Astrocyte of the hippocampus (primary cell): ENCODE results near the gene ZDHHC13.

ENCODE experiments used
- DNase-seq: peaks from one replicate; pipeline ENCODE4 v3.0.0; 2011; ENCODE audit warnings: low read depth, low spot score

Gene ZDHHC13, protein sequence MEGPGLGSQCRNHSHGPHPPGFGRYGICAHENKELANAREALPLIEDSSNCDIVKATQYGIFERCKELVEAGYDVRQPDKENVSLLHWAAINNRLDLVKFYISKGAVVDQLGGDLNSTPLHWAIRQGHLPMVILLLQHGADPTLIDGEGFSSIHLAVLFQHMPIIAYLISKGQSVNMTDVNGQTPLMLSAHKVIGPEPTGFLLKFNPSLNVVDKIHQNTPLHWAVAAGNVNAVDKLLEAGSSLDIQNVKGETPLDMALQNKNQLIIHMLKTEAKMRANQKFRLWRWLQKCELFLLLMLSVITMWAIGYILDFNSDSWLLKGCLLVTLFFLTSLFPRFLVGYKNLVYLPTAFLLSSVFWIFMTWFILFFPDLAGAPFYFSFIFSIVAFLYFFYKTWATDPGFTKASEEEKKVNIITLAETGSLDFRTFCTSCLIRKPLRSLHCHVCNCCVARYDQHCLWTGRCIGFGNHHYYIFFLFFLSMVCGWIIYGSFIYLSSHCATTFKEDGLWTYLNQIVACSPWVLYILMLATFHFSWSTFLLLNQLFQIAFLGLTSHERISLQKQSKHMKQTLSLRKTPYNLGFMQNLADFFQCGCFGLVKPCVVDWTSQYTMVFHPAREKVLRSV

GRCh38 chr11:19116971-19117759 is at the start of gene ZDHHC13:
Gene ZDHHC13, plus strand, starts transcription at chr11:19117168. Its CDS starts 82 bp downstream, at chr11:19117250.
- peak; percentile 96 for DNase-seq

- peak; percentile 90 for DNase-seq
Measured at GRCh38 chr11:19071255-19071654, 45.7 kb upstream of the ZDHHC13 start.

DNA sequence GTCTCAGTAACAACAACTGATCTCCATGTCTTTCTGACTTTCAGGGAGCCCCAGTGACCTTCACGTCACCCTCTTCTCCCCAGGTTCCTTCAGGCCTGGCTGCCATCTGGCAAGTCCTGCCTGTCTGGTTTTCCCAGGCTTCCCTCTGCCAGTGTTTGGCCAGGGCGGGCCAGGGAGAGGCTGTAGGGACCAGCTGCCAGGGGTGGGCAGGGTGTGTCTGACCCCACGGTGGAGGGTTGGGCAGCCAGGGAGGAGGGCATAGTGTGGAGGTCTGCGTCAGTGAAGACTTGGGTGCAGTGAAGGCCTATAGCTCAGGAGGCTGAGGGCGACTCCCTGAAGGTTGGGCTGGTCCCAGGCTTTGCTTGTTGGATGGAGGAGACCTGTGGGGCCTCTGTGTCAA is 44.5 kb upstream of the ZDHHC13 start:
- no peak for DNase-seq

GRCh38 chr11:19073454-19074415 is 43.2 kb upstream of the ZDHHC13 start:
- DNase-seq, result no peak

DNA sequence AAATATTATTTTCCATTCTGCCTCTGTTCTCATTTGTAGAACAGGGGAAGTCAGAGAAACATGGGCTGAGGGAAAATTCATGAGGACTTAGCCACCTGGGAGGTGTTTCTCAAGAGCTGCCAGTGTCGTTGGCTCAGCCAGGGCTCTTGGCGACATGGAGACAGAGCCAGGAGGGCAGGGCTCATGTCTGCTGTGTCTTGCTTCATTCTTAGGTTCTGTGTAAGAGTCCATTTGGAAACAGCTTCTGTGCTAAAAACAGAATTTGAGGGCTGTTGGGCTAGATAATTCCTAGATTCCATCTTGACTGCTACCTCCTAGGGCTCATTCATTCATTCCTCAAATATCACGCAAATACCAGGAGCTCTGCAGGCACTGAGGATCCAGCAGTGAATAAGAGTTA is 41.3 kb upstream of the ZDHHC13 start:
- DNase-seq, result no peak

DNA sequence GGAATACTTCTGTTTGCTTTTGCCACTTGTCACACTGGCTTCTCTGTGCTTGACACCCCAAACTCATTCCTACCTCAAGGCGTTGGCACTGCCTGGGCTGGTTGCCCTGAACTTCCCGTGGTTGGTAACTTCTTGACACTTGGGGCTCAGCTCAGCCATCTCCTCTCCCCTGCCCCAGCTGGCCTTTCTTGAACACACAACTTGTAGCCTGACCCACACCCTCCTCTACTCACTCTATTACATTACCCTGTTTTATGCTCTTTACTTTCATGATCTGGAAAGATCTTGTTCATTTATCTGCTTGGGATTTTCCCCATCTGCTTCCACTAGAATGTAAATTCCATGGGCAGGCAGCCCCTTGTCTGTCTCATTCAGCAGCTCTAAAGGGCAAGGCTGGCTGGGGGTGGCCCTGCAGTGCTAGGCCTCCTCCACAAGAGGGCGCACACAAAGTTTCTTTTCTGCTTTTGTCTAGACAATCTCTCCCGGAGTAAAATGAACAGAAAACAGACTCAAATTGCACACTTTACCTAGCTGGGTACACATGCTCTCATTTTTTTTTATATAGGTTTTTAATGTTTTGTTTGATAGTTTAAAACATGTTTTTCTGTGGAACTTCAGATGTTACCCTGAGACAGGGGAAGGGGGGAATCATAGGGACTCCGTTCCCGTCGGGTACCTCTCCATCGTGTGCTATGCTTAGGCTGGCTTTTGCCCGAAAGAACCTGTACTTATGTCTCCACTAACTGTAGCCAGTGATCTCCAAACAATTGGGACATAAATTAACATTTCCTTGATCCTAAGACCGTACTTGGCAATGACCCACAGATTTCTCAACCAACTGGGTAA is 40.0 kb upstream of the ZDHHC13 start:
- DNase-seq, result peak; percentile 80

DNA sequence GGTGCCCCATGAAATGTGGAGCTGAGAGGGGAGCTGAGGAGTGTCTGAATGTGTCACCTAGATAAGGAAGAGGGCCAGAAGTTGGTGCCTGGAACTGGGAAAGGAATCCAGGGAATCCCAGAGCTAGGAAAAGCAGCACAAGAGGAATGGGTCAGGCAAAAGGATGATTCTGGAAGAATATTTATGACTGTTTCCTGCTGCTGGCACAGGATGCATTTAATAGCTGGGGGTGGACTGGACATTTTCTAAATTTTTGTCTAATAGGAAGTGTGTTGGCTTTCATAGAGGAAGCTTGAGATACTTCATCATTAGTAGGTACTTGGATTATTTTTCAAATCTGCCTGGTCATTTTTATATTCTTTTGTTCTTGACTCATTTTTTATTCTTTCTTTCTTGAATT is 39.0 kb upstream of the ZDHHC13 start:
- no peak for DNase-seq

GRCh38 chr11:19079643-19080440 is 37.1 kb upstream of the ZDHHC13 start:
- DNase-seq, result peak; percentile 93

GRCh38 chr11:19080579-19080993 is 36.4 kb upstream of the ZDHHC13 start:
- peak; percentile 83 for DNase-seq

DNA sequence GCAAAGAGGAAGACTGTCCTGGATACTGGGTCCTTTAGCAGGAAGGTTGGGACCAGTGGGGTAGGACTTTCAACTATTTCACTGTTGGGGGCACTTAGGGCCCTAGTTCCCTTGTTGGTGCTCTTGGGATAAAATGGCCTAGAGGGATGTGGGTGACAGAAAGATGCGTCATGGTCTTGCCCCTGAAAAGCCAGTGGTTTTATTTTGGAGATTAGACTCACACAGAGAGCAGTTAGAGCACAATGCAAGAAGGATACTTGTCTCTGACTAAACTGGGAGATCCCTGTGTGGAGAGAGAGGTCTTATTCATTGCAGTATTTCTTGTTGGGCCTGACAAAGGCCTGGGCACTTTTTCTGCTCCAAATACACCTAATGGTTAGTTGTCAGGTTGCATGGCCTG is 33.8 kb upstream of the ZDHHC13 start:
- DNase-seq, result no peak

DNA sequence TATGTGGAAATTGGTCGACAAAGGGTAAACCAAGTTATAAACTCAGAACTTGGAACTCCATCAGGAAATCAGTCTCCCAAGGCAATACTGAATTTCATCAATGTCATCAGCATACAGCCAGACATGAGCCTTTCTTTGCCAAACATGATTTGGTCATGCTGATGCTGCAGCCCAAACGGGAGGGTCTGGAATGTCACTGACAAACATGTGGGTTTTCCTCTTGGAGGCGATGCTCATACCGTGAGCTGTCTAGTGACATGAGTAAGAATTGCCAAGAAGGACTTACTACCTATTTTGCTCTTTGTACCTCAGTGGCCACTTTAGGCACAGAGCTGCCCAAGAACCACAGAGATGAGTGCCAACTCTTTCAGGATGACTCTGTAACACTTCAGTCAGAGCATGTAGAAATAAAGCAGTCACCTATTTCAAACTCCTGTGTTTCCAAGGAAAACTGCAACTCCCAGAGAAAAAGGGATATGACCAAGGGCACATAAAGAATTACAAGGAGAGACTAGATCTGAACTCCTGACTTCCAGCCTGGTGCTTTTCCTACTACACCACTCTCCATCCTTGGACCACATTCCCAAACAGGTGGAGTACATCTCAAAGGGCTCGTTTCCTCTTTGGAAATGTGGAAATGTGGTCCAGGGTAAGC is 32.2 kb upstream of the ZDHHC13 start:
- no peak for DNase-seq

DNA sequence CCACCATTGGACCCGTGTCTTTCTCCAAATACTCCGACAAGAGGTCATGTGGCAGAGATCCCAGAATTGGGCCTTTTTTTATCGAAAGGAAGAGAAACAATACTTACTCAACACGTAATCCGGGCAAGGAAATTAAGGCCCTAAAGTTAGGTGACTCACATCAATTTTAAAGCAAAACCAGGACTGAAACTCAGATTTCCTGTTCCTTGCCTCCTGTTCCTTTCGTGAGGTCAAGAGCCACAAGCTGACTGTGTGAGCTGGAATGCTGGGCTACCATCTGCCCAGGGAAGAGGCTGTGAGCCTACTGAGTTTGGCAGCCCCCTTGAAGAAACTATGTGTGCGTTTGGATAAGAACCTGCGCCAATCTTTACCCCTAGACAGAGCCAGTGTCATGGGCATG is 29.3 kb upstream of the ZDHHC13 start:
- peak; percentile 61 for DNase-seq

DNA sequence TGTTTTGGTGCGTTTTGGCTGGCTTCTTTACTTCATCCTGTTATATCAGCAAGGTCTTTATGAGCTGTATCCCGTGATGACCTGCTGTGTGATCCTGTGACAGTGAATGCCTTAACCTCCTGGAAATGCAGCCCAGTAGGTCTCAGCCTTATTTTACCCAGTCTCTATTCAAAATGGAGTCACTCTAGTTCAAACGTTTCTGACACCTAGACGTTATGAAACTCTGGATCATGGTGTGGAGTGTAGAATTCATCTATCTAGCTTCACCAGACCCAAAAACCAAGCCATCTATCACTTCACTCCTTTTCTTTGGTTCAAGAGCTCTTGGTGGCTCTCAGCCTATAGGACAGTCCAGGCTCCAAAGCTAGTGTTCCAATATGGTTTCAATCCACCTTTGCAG is 28.2 kb upstream of the ZDHHC13 start:
- DNase-seq, result no peak

DNA sequence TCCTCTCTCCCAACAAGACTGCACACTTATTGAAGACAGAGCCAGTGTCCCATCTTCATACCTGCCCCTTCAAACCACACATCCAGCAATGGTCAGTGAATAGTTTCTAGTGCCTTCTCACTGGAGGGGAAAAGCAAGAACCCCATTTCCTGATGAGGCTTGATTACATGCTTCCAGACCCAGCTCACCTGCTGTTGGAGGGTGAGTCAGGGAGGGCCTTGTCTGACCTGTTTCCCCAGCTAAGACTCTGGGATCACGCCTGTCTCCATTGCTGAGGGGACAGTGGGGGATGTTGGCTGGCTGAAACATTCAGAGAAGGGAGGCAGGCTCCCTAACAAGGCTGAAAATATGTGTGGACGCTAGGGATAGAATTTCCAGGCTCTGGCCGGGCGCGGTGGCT is 27.5 kb upstream of the ZDHHC13 start:
- no peak for DNase-seq

DNA sequence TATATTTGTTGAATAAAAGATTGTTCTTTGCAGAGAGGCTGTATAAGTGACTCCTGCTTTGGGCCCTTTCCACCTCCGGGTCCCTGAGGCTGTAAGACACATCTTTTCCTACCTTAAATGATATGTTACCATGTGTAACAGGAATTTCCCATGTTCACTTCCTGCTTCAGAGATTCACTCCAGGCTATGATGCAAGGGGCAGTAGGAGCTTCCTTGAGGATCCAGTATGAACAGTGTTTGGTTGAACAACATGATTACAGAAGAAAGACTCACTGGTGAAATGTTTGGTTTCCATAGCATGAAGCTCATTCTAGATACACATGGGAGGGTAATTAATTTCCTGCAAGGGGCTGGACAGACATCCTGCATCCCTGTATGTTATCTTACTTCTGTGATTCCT is 25.6 kb upstream of the ZDHHC13 start:
- no peak for DNase-seq

DNA sequence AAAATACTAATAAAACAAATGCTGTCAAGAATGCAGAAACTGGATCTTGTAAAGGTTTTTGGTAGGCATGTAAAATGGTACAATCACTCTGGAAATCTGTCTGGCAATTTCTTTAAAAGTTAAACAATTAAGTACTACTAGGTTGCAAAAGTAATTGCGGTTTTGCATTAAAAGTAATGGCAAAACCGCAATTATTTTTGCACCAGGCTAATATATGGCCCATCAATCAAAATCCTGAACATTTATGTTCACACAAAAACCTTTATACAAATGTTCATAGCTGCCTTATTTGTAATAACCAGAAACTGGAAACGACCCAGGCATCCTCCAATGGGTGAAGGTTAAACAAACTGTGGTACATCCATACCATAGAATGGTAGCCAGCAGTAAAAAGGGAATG is 24.6 kb upstream of the ZDHHC13 start:
- DNase-seq, result no peak

DNA sequence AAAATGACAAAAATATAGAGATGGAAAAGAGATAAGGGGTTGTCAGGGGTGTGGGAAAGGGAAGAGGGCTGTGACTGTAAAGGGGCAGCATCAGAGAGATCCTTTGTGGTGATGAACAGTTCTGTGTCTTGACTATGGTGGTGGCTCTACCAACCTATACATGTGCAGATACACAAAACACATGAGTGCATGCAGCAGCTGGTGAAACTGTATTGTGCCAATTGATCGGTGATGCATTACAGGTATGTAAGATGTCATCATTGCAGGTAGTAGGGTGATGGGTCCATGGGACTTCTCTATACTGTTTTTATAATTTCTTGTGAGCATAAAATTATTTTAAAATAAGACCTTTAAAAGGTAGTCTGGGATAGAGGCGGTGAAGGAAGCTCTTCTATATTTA is 24.1 kb upstream of the ZDHHC13 start:
- DNase-seq, result no peak

- DNase-seq, result peak; percentile 83
Measured at GRCh38 chr11:19093976-19094375, 23.0 kb upstream of the ZDHHC13 start.

DNA sequence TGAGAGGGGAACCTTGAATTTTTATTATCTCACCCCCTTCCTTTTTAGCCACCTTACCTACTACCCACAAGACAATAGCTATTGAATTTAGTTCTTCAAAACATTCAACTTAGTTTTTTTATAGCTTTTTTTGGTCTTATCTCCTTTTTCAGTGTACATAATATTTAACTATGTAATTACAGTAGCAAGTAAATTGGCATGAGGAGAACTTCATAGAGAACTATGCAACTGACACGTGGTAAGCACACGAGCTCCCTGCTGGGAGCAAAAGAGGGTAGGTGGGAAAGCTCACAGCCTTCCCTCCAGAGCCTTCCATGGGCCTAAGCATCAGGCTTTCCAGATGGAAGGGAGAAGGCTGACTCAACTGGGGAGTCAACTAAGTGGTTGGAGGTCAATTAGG is 22.1 kb upstream of the ZDHHC13 start:
- no peak for DNase-seq
